Stimulated activated naive CD8-positive, alpha-beta T cell treated with anti-CD3 and anti-CD28 coated beads, Interleukin-15, Interleukin-2, amounts not matched to agents 100 ng/mL and 50 ng/mL, for 24 hours (primary cell): ENCODE data around the gene CCDC137.
"Not testable (repeated sequence)": the region's sequence is repeated elsewhere in the genome, so short reads cannot be mapped to it uniquely, and the experiment has no call there.

Experiments used
- H3K27ac Mint-ChIP-seq: one replicate; pipeline ENCODE4 v1.8.0; 2021; ENCODE audit warnings: mild to moderate bottlenecking, mixed read lengths
- H3K27me3 Mint-ChIP-seq: one replicate; pipeline ENCODE4 v1.8.0; 2021; ENCODE audit warnings: mixed read lengths
- H3K36me3 Mint-ChIP-seq: one replicate; pipeline ENCODE4 v1.8.0; 2021; ENCODE audit warnings: low read depth, mixed read lengths
- H3K4me1 Mint-ChIP-seq: one replicate; pipeline ENCODE4 v1.8.0; 2021; ENCODE audit warnings: low read depth, mixed read lengths
- H3K4me3 Mint-ChIP-seq: one replicate; pipeline ENCODE4 v1.8.0; 2021; ENCODE audit warnings: mild to moderate bottlenecking, mixed read lengths
- H3K9me3 Mint-ChIP-seq: one replicate; pipeline ENCODE4 v1.8.0; 2021; ENCODE audit warnings: mixed read lengths

Gene CCDC137

GRCh38 chr17:81666342-81667191, at the start of gene CCDC137, which contains the start of gene OXLD1:
Gene CCDC137, plus strand, starts transcription at chr17:81666737. Its CDS starts 30 bp downstream, at chr17:81666767.
Gene OXLD1, minus strand, starts transcription at chr17:81666605. Its CDS starts 28 bp downstream, at chr17:81666577.
- Mint-ChIP-seq H3K9me3 (no peaks in the 10 kb centered on the region), H3K27me3 (no peaks in the 10 kb centered on the region), H3K4me1 (peaks cover 48% of the 10 kb centered on the region), H3K4me3 (peak within 1 kb of the TSS; percentile 94), H3K27ac (peak within 1 kb of the TSS; percentile 96), H3K36me3 (peaks cover 44% of the 10 kb centered on the region)

GRCh38 chr17:81616877-81617276, 49.7 kb upstream of the CCDC137 start:
- Mint-ChIP-seq H3K36me3 (peaks cover 64% of the 10 kb centered on the region), H3K4me1 (peaks cover 33% of the 10 kb centered on the region), H3K9me3 (no peaks in the 10 kb centered on the region), H3K27me3 (no peaks in the 10 kb centered on the region), H3K4me3 (no peak overlapping the region), H3K27ac (no peak overlapping the region)

GRCh38 chr17:81618307-81618706, 48.2 kb upstream of the CCDC137 start:
- H3K4me1 Mint-ChIP-seq: peaks cover 31% of the 10 kb centered on the region
- H3K9me3 Mint-ChIP-seq, H3K4me3 Mint-ChIP-seq, H3K27me3 Mint-ChIP-seq, H3K27ac Mint-ChIP-seq: not testable (repeated sequence)
- H3K36me3 Mint-ChIP-seq: peaks cover 54% of the 10 kb centered on the region

GRCh38 chr17:81621494-81622130, 44.9 kb upstream of the CCDC137 start:
- H3K4me1 Mint-ChIP-seq: peaks cover 4% of the 10 kb centered on the region
- H3K27ac Mint-ChIP-seq: no peak overlapping the region
- H3K9me3 Mint-ChIP-seq: no peaks in the 10 kb centered on the region
- H3K36me3 Mint-ChIP-seq: peaks cover 63% of the 10 kb centered on the region
- H3K4me3 Mint-ChIP-seq: no peak overlapping the region
- H3K27me3 Mint-ChIP-seq: no peaks in the 10 kb centered on the region

- Mint-ChIP-seq H3K4me3 (no peak overlapping the region), H3K27me3 (no peaks in the 10 kb centered on the region), H3K36me3 (peaks cover 50% of the 10 kb centered on the region), H3K4me1 (peaks cover 9% of the 10 kb centered on the region), H3K27ac (no peak overlapping the region), H3K9me3 (no peaks in the 10 kb centered on the region)
Measured at GRCh38 chr17:81630274-81630673, 36.3 kb upstream of the CCDC137 start.

GRCh38 chr17:81631482-81631881, 35.1 kb upstream of the CCDC137 start:
- Mint-ChIP-seq H3K27ac (no peak overlapping the region), H3K27me3 (no peaks in the 10 kb centered on the region), H3K9me3 (no peaks in the 10 kb centered on the region), H3K4me1 (peaks cover 20% of the 10 kb centered on the region), H3K36me3 (peaks cover 40% of the 10 kb centered on the region), H3K4me3 (no peak overlapping the region)

- Mint-ChIP-seq H3K4me1 (peaks cover 24% of the 10 kb centered on the region), H3K27me3 (no peaks in the 10 kb centered on the region), H3K36me3 (peaks cover 10% of the 10 kb centered on the region), H3K4me3 (peak overlapping the region; percentile 94), H3K27ac (peak overlapping the region; percentile 94), H3K9me3 (no peaks in the 10 kb centered on the region)
Measured at GRCh38 chr17:81635431-81635830, 31.1 kb upstream of the CCDC137 start.

- Mint-ChIP-seq H3K9me3 (no peaks in the 10 kb centered on the region), H3K27me3 (no peaks in the 10 kb centered on the region), H3K4me1 (peaks cover 24% of the 10 kb centered on the region), H3K4me3 (peak overlapping the region; percentile 94), H3K36me3 (peaks cover 10% of the 10 kb centered on the region), H3K27ac (peak overlapping the region; percentile 94)
Measured at GRCh38 chr17:81635973-81636504, 30.5 kb upstream of the CCDC137 start.

DNA sequence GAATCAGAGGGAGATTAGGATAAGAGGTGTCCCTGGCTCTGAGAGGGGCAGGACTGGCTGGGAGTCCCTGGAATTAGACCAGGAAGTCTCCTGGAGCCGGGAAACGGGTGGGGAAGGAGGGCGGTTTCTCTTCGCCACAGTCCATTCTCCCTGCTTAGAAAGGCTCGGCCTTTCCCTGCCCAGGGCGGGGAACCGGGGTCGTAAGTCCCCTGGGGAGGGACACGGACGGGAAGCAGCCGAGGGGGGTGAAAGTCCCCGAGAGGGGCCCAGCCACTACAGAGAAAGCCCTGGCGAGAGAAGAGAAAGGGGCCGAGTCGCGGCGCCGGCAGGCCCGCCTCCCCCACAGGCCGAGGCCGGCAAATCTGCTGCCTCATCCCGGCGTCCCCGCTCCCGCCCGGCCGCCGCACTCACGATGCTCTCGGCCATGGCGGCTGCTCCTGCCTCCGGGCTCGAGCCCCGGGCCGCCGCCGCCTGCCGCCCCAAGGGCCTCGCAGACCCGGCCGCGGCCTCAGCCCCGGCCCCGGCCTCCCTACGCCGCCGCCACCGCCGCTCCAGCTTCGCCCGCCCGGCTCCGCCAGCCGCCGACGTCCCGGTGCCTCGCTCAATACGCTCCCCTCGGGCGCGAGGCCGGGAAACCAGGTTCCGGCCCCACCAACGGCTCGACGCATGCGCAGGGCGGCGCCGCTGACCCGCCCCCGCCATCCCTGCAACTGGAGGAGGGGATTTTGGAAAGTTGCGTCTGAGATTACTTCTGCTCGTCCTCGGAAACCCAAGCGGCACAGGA, 29.8 kb upstream of the CCDC137 start, which contains the start of the genes NPLOC4 and TSPAN10:
Gene NPLOC4, minus strand, starts transcription at position 608 of the 784 bp plus-strand sequence. Its CDS starts 182 bp downstream, at position 426.
Gene TSPAN10, plus strand, starts transcription at position 692 of the 784 bp plus-strand sequence. CDS start 5,217 bp downstream, outside the sequence.
- Mint-ChIP-seq H3K4me3 (peak within 1 kb of the TSS; percentile 94), H3K27me3 (no peaks in the 10 kb centered on the region), H3K36me3 (peaks cover 5% of the 10 kb centered on the region), H3K27ac (peak within 1 kb of the TSS; percentile 94), H3K4me1 (peaks cover 24% of the 10 kb centered on the region), H3K9me3 (no peaks in the 10 kb centered on the region)

- no peaks in the 10 kb centered on the region for H3K27me3 Mint-ChIP-seq
- H3K4me1 Mint-ChIP-seq: peaks cover 18% of the 10 kb centered on the region
- H3K9me3 Mint-ChIP-seq: no peaks in the 10 kb centered on the region
- H3K4me3 Mint-ChIP-seq: no peak overlapping the region
- no peak overlapping the region for H3K27ac Mint-ChIP-seq
- no peaks in the 10 kb centered on the region for H3K36me3 Mint-ChIP-seq
Measured at GRCh38 chr17:81638683-81639082, 27.9 kb upstream of the CCDC137 start.

GRCh38 chr17:81640011-81640410, 26.5 kb upstream of the CCDC137 start:
- no peak overlapping the region for H3K4me3 Mint-ChIP-seq
- H3K9me3 Mint-ChIP-seq: no peaks in the 10 kb centered on the region
- H3K27ac Mint-ChIP-seq: no peak overlapping the region

GRCh38 chr17:81641825-81642489, 24.6 kb upstream of the CCDC137 start:
- Mint-ChIP-seq H3K27me3 (peaks cover 3% of the 10 kb centered on the region), H3K9me3 (no peaks in the 10 kb centered on the region), H3K27ac (no peak overlapping the region), H3K36me3 (no peaks in the 10 kb centered on the region), H3K4me3 (no peak overlapping the region), H3K4me1 (peaks cover 3% of the 10 kb centered on the region)

More at GRCh38 chr17:81640011-81640410, 26.5 kb upstream of the CCDC137 start:
- H3K36me3 Mint-ChIP-seq: no peaks in the 10 kb centered on the region
- H3K27me3 Mint-ChIP-seq: no peaks in the 10 kb centered on the region
- H3K4me1 Mint-ChIP-seq: peaks cover 17% of the 10 kb centered on the region

DNA sequence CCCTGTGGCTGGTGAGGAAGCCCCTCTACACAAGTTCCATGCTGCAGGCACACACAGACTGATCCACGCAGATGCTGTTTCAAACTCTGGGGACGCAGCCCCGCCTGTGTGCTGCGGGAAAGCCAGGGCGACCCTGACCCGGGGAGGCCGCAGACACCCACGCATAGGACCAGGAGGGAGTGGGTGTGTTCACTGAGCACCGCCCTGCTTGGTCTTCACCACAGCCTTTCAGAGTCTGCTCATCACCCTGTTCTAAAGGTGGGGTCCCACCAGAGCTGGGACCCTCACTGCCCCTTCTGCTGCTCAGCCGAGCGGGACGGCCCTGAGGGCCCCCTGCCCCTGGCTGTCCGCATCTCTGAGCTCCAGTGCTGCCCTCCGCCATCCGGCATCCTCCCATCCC, 22.0 kb upstream of the CCDC137 start:
- Mint-ChIP-seq H3K27ac (no peak overlapping the region), H3K36me3 (no peaks in the 10 kb centered on the region), H3K27me3 (peaks cover 19% of the 10 kb centered on the region)

More for the DNA sequence above, 22.0 kb upstream of the CCDC137 start:
- H3K9me3 Mint-ChIP-seq: no peaks in the 10 kb centered on the region
- H3K4me1 Mint-ChIP-seq: no peaks in the 10 kb centered on the region
- no peak overlapping the region for H3K4me3 Mint-ChIP-seq
